GM21447 (cell line): ENCODE measurements around the gene NHS.

Experiments used
- ATAC-seq: cut with Tn5 transposase; IDR thresholded peaks from one replicate; pipeline ENCODE4 v1.9.1; 2021; ENCODE audit not compliant: unreplicated experiment

The NHS gene

DNA sequence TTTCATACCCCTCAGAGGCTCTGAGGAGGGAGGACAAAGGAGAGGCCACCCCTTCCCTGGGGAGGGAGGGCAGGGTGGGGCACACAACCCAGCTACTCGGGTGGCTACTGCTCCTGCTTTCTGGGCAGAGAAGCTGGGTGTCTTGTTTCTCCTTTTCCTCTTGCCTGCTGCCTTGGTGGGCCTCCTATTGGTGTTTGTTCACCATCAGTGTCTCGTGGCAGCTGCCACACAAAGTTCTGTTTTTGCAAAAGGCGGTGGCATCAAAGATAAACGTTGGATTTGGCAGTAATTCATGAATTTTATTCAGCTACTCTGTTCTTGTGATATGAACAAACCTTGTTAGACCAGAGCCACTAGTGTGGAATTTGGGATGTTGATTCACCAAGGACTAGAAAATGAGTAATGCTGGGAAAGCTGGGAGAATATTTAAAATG lies 209.3 kb downstream of the NHS start:
- no peak for ATAC-seq

GRCh38 chrX:17585006-17585405 lies 210.0 kb downstream of the NHS start:
- ATAC-seq, result no peak

DNA sequence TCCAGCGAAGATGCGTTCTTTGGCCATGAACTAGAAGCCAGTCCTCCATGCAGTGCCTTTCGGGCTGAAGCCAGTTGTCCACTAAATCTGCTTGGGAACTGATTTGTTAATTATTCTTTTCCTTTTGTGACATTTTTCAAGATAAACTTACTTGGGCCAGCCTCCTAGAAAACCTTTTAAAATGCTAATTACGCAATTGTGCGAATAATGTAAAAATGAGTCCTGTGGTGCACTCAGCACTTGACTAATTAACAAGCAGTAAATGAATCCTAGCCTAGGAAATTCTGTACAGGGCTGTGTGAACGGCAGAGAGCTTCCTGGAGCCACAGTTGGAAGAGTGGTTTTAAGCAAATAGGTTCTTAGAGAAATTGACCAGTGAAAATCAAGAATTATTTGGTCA lies 212.4 kb downstream of the NHS start:
- ATAC-seq, result no peak

- no peak for ATAC-seq
Measured at GRCh38 chrX:17588303-17588702, 213.3 kb downstream of the NHS start.

- ATAC-seq, result no peak
Measured at GRCh38 chrX:17590892-17591740, 216.1 kb downstream of the NHS start.

DNA sequence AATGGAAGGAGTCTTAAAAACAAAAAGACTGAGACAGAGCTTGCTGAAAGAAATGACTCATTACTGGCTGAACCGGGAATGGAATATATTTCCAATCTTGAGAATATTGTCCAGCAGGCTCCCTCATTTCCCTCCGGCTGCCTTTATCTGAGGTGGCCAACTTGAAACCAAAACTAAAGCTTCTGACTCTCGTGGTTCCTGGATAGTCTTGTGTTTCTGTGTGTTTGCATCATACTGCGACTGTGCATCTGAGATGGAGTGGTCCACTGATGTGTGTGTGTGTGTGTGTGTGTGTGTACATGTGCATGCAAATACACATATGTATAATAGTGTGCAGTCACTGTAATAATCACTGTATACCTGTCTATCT lies 216.7 kb downstream of the NHS start:
- peak; percentile 58 for ATAC-seq

- ATAC-seq, result no peak
Measured at GRCh38 chrX:17592117-17592516, 217.1 kb downstream of the NHS start.

GRCh38 chrX:17594693-17595092 lies 219.7 kb downstream of the NHS start:
- ATAC-seq, result no peak

DNA sequence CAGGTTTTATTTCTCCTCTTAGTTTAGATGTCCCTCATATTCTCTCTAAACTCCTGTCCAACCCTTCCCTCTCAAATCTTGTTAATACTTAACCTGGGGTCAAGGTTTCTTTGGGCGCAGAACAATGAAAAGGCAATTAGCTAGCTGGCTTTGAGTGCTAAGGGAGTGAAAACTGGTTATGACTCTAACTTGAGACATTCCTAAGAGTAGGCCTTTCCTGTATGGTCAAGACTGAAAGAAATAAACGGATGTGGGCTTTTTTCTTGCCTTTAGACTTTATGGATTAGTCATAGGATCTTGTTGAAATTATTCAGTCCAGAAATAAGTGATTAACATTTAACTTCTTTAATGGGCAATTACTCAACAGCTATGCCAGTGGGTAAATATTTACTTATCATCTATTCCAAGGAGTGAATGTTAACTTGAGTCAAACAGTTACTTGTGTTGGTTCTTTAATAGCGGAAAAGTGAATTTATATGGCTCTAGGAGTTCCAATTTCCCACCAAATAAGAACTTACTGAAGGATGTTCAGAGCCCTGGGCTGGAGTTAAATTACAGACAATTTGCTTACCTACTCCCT lies 220.5 kb downstream of the NHS start:
- peak; percentile 52 for ATAC-seq

GRCh38 chrX:17596061-17596460 lies 221.1 kb downstream of the NHS start:
- no peak for ATAC-seq

- ATAC-seq, result no peak
Measured at GRCh38 chrX:17596546-17597205, 221.7 kb downstream of the NHS start.

GRCh38 chrX:17597327-17597726 lies 222.3 kb downstream of the NHS start:
- no peak for ATAC-seq

- ATAC-seq, result no peak
Measured at GRCh38 chrX:17597836-17598439, 222.9 kb downstream of the NHS start.

DNA sequence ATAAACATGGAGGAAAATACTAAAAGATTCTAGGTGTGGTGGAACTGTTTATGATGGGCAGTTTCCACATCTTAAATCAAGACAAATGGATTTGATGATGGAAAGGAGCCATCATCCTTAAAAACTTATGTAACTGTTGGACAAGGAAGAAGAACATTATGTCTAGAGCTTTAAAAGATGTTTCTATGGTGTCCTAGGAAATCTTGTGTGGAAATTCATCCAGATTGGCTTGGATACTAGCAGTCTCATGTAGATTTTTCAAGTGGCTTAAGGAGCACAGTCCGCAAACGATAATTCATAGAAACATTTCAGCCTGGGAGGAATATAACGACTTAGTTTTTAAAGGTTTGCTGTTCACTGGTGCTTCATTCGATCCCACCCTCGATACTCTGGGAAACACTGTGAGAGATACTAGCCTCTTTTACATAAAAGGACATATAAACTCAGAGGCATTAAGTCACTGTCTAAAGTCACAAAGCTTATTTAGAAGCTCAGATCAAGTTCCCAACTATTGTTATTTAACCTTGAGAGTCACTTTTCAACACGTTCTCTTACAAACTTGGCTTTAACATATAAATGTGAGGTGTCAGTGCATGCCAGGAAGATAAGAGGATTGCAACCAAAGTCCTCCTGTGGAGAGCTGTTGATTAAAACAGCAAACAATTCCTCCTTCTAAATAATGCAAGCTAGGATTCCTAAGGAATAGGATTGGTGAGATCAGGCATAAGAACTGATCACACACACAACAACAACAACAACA lies 226.6 kb downstream of the NHS start:
- no peak for ATAC-seq

GRCh38 chrX:17602245-17602644 lies 227.2 kb downstream of the NHS start:
- ATAC-seq, result no peak

DNA sequence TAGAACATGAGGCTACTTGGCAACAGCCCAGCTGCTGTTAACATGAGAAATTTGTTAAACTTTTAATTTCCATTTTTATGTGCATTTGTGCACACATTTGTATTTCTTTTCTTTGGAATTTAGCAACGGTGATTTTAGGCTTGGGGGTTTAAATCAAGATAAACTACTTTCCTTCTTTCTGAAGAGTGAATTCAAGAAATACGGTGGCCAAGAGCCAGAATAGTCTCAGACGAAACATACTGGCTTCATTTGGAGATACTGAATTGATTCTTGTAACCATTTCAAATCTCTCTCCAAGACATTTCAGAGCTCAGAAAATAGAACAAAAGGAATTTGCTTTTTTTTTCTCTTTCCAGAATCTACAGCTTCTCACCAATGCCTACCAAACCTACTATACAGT lies 228.2 kb downstream of the NHS start:
- no peak for ATAC-seq

GRCh38 chrX:17605676-17606075 lies 230.7 kb downstream of the NHS start:
- no peak for ATAC-seq

- no peak for ATAC-seq
Measured at GRCh38 chrX:17606231-17606630, 231.2 kb downstream of the NHS start.

DNA sequence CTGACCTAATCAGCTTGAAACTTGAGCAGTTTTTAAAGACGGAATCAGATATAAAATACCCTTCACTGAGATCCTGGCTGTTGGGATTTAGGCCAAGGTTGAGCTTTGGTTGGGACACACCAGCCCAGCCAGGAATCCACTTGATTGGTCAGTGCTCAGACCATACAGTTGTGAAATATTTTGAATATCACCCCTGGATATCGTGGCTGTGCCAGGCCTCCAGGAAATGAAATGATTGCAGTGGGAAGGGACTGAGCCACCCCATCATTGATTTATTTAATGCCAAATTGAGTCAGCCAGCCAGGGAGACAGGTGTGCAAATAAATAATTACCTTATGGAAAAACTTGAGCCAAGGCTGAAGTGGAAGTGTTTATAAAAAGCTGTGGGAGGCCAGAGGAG lies 233.9 kb downstream of the NHS start:
- ATAC-seq, result no peak

DNA sequence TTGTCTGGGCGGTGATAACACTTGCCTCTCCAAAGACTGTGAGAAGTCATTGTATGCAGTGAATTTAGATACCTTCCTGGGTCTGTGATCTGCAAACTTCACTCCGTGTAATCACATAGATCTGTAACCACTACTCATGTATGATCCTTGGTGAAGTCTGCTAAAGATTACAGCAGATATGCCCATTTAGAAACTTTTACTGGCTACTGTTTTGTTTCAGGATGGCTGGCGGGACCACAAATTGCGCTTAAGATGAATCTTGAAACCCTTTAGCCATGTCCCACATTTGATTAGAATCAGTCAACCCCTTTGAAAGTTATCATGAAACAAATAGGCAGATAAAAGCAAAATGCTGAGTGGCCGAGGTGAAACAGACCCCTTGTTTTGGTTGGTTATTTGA lies 235.8 kb downstream of the NHS start:
- no peak for ATAC-seq

GRCh38 chrX:17613979-17614588 lies 239.1 kb downstream of the NHS start:
- ATAC-seq, result peak; percentile 57
